OCI-LY3 (cell line): ENCODE data around the gene BRMS1.

Source experiments
- CTCF ChIP-seq: fragments of 200-600, 300-600 bp; sonication (generic); IDR thresholded peaks from 2 replicates; pipeline ENCODE4 v1.5.1; 2014; ENCODE audit warnings: antibody characterized with exemption, low read length, low read depth
- EZH2phosphoT487 ChIP-seq: fragments of 200-600 bp; shearing (Covaris generic); IDR thresholded peaks from 2 replicates; pipeline ENCODE4 v1.6.1; 2018; ENCODE audit warnings: antibody characterized with exemption, mixed run types, low read depth

- TF ChIP-seq CTCF (no peak), EZH2phosphoT487 (no peak)
Observed at GRCh38 chr11:66302656-66303055, 42.2 kb downstream of the BRMS1 start.
